Stimulated activated CD8-positive, alpha-beta memory T cell treated with anti-CD3 and anti-CD28 coated beads, Interleukin-15, amount 100 ng/mL, for 24 hours (primary cell): ENCODE data around the gene ROCK2.
A peak's percentile ranks its signal among the peaks of the same experiment; 100 is the strongest.

Experiments used
- DNase-seq: peaks from one replicate; pipeline ENCODE4 v3.0.0-alpha.2; 2020; ENCODE audit warnings: low read depth

The ROCK2 gene

GRCh38 chr2:11344342-11344955, at the start of gene ROCK2:
ROCK2 (minus strand) TSS chr2:11344636; CDS start chr2:11344136, 500 bp downstream.
- peak; percentile 45 for DNase-seq

- no peak for DNase-seq
These were observed 49.3 kb upstream of the ROCK2 start for GRCh38 chr2:11393711-11394236.

- no peak for DNase-seq
These were observed 47.5 kb upstream of the ROCK2 start for GRCh38 chr2:11391942-11392266.

GRCh38 chr2:11390399-11390658, 45.9 kb upstream of the ROCK2 start:
- DNase-seq, result no peak

GRCh38 chr2:11389551-11390398, 45.3 kb upstream of the ROCK2 start:
- no peak for DNase-seq

GRCh38 chr2:11389052-11389420, 44.6 kb upstream of the ROCK2 start:
- no peak for DNase-seq

- DNase-seq, result no peak
These were observed 44.0 kb upstream of the ROCK2 start for GRCh38 chr2:11388262-11389051.

- DNase-seq, result no peak
These were observed 43.4 kb upstream of the ROCK2 start for GRCh38 chr2:11387843-11388242.

GRCh38 chr2:11387100-11387390, 42.6 kb upstream of the ROCK2 start:
- no peak for DNase-seq

GRCh38 chr2:11385847-11386246, 41.4 kb upstream of the ROCK2 start:
- DNase-seq, result no peak

- DNase-seq, result no peak
These were observed 40.8 kb upstream of the ROCK2 start for GRCh38 chr2:11385216-11385615.

GRCh38 chr2:11379558-11379957, 35.1 kb upstream of the ROCK2 start:
- no peak for DNase-seq

GRCh38 chr2:11377928-11378545, 33.6 kb upstream of the ROCK2 start:
- no peak for DNase-seq

GRCh38 chr2:11376071-11376470, 31.6 kb upstream of the ROCK2 start:
- DNase-seq, result no peak

GRCh38 chr2:11375689-11376027, 31.2 kb upstream of the ROCK2 start:
- no peak for DNase-seq

GRCh38 chr2:11375025-11375688, 30.7 kb upstream of the ROCK2 start:
- DNase-seq, result no peak

GRCh38 chr2:11373096-11373495, 28.7 kb upstream of the ROCK2 start:
- DNase-seq, result no peak

GRCh38 chr2:11371092-11371937, 26.9 kb upstream of the ROCK2 start:
- DNase-seq, result no peak

- no peak for DNase-seq
These were observed 26.1 kb upstream of the ROCK2 start for GRCh38 chr2:11370377-11371091.

- DNase-seq, result no peak
These were observed 23.7 kb upstream of the ROCK2 start for GRCh38 chr2:11368059-11368572.
